GM12875 (cell line): ENCODE data around the gene NR2F6.

ENCODE experiments used
- H3K4me3 ChIP-seq: one replicate; pipeline ENCODE4 v1.5.1; 2011; ENCODE audit warnings: low read depth, low read length, control low read depth
- TF ChIP-seq, protein P1 (sequence below): IDR thresholded peaks from 2 replicates; pipeline ENCODE4 v1.5.1; 2011; ENCODE audit warnings: low read depth, mild to moderate bottlenecking, control low read depth, inconsistent platforms, low read length, moderate library complexity, borderline replicate concordance; ENCODE audit not compliant: insufficient read depth

The NR2F6 gene

DNA sequence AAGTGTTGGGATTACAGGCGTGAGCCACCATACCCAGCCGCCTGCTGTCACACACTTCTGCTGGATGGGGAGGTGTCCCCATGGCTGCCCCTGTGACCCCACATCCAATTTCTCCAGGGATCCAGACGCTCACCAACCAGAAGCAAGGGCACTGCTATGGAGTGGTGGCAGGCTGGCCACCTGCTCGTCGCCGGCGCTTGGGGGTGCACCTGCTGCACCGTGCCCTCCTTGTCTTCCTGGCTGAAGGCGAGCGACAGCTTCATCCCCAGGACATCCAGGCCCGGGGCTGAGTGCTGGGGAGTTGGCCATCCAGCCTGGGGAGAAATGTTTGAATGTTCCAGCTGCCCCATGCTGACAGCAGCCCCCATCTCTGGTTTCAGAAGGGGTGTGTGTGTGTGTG, 40.5 kb upstream of the NR2F6 start:
- H3K4me3 ChIP-seq = no peak overlapping the region

DNA sequence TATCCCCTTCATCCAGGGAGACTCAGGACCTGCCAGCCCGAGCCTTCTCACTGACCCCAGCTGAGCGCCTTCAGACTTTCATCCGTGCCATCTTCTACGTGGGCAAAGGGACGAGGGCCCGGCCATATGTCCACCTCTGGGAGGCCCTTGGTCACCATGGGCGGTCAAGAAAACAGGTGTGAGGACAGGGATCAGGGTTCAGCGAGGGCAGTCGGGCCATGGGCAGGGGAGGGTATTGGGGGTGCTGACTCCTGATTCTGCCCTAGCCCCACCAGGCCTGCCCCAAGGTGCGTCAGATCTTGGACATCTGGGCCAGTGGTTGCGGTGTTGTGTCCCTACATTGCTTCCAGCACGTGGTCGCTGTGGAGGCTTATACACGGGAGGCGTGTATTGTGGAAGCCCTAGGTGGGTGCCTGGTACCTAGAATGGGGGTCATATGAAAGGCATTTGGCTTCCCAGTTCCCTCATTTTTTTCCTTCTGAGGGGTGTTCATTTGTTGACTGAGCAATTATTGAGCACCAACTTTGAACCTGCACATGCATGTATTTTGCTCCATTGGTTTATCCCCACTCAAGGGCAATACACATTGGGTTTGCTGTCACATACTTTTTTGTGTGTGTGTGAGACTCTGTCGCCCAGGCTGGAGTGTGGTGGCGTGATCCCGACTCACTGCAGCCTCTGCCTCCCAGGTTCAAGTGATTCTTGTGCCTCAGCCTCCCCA, 39.9 kb upstream of the NR2F6 start:
- TF ChIP-seq, protein P1, sequence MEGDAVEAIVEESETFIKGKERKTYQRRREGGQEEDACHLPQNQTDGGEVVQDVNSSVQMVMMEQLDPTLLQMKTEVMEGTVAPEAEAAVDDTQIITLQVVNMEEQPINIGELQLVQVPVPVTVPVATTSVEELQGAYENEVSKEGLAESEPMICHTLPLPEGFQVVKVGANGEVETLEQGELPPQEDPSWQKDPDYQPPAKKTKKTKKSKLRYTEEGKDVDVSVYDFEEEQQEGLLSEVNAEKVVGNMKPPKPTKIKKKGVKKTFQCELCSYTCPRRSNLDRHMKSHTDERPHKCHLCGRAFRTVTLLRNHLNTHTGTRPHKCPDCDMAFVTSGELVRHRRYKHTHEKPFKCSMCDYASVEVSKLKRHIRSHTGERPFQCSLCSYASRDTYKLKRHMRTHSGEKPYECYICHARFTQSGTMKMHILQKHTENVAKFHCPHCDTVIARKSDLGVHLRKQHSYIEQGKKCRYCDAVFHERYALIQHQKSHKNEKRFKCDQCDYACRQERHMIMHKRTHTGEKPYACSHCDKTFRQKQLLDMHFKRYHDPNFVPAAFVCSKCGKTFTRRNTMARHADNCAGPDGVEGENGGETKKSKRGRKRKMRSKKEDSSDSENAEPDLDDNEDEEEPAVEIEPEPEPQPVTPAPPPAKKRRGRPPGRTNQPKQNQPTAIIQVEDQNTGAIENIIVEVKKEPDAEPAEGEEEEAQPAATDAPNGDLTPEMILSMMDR = no peak
- no peak overlapping the region for H3K4me3 ChIP-seq

More for the DNA sequence above, 40.5 kb upstream of the NR2F6 start:
- TF ChIP-seq, protein P1 = no peak

DNA sequence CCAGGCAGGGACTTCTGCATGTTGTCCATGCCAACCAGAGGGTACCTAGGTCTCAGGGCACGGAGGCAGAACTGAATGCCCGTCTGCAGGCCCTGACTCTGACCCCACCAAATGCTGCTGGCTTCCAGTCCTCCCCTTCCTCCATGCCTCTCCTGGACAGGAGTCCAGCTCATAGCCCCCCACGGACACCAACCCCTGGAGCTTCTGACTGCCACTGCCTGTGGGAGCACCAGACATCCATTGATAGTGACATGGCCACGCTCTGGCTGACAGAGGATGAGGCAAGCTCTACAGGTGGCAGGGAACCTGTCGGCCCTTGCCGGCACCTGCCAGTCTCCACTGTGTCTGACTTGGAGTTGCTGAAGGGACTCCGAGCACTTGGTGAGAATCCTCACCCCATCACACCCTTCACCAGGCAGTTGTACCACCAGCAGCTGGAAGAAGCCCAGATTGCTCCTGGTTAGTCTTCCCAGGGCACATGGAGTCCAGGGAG, 37.8 kb upstream of the NR2F6 start:
- TF ChIP-seq, protein P1 = no peak
- H3K4me3 ChIP-seq = no peak overlapping the region

DNA sequence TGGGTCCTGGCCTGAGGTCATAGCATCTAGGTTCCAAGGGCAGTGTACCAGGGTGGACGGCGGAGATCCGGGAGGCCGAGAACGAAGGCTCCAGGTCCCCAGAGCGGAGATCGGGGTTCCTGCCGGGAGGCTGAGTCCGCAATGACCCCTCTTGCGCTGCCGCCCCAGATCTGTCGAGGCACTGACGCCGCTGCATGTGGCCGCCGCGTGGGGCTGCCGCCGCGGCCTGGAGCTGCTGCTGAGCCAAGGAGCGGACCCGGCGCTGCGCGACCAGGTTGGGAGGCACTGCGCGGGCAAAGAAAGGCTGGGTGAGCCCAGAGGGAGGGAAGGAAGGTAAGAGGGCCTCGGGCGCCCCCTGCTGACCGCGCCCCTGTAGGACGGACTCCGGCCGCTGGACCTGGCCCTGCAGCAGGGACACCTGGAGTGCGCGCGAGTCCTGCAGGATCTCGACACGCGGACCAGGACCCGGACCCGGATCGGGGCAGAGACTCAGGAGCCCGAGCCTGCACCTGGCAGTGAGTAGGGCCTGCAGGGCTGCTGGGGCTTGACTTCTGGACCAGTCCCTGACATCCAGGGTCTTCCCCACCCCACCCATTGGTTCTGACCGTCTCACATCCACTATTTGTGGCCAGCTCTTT, 36.9 kb upstream of the NR2F6 start:
- peak overlapping the region; percentile 70 for H3K4me3 ChIP-seq
- TF ChIP-seq, protein P1 = peak; percentile 94

DNA sequence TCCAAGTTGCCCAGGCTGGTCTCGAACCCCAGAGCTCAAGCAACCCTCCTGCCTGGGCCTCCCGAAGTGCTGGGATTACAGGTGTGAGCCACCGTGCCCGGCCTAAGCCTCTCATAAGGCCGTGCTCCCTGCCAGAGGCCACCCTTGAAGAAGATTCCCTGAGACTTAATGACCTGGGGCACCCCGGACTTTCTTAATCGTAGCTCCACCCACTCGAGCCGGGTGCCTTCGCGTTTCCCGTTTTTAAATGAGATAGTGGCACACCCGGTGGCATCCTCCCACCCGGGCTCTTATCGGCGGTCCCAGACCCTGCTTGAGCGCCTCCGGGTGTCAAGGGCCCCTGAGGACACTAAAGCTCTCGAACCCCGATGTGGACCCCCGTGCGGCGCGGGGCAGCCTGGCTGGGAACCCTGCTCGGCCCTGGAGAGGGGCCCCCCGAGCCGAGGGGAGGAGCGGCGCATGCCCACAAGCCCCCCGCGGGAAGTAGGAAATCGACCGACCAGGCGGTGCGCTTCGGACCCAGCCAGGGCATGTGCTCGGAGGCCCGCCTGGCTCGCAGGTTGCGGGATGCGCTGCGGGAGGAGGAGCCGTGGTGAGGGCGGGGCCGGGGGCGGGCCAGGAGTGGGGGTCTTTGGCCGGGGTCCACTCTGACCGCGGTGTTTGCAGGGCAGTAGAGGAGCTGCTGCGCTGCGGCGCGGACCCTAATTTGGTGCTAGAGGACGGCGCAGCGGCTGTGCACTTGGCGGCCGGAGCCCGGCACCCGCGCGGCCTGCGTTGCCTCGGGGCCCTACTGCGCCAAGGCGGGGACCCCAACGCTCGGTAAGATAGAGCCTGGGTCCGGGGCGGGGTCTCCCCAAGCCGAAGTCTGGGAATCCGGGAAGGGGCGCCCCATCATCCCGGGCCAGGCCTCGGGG, 35.9 kb upstream of the NR2F6 start, which contains the start of gene ANKLE1:
Gene ANKLE1 (plus strand): TSS at position 511 of the 914 bp plus-strand sequence. CDS start 20 bp downstream, at position 531.
- H3K4me3 ChIP-seq = peak within 1 kb of the TSS; percentile 70
- TF ChIP-seq, protein P1 = no peak

DNA sequence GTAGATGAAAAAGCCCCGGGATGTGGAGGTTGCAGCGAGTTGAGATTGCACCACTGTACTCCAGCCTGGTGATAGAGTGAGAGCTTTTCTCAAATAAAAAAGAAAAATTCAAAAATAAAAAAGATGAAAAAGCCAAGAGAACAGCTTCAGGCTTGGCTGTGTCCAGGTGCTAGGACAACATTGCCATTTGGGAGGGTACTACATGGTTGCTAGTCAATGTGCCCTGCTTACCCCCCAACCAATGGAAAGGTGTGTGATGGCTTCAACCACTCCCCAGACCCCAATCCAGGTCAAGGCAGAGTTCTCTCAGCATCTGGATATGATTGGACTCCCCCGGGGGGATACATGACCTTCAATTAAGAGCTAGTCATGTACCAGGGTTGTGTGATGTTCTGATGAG, 33.7 kb upstream of the NR2F6 start:
- TF ChIP-seq, protein P1 = no peak
- no peak overlapping the region for H3K4me3 ChIP-seq
